ENCODE measurements around the gene SZT2. TPM values are rescaled to one million over a fixed set of nuclear protein-coding genes. Genes with fewer than 3 reads are reported as not detected.

SZT2 gene
- total and polyA plus RNA-seq, 2 donors (not counting 1 experiment from before 2014, with no cell fraction given) = 7.1 to 26.9 TPM

DNA sequence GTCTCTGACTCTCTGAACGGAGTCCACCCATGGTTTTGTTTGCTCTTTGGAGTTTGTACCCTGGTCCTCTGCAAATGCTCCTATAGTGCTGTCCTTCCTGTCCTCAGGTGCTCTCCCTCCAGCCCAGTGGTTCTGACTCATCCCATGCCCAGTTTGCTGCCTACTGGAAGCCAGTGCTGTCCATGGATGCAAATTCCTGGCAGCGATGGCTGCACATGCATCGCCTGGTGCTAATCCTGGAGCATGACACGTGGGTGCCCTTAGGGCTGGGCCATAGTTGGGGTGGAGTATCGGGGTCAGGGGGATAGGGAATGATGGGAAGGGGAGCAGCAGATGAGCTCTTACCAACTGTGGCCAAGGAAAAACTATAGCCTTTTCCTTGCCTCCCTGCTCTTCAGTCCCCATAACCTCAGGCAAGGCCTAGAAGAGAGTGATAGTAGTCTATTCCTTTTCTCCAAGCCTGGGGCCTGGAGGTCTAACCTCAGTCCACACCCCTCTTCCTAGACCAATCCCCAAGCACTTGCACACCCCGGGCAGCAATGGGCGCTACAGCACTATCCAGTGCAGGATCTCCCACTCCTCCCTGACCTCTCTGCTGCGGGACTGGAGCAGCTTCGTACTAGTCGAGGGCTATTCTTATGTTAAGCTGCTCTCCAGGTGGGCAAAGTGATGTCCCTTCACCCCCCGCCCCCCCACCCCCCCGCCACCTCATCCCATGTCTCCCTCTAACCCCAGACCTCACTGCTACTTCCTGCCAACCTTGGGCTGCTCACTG is 32.5 kb downstream of the SZT2 start:
- Histone ChIP-seq H3K9me3 (ENCODE audit: control insufficient read depth, insufficient read depth, low read depth, low read length) (no peaks in the 10 kb centered on the region), H3K4me1 (ENCODE audit: control insufficient read depth, extremely low read depth, insufficient read depth, low read length) (no peaks in the 10 kb centered on the region), H3K4me2 (ENCODE audit: extremely low read depth, insufficient read depth, low read length) (no peak overlapping the region), H3K27me3 (ENCODE audit: control insufficient read depth, insufficient read depth, low read length) (no peaks in the 10 kb centered on the region), H3K9ac (ENCODE audit: insufficient read depth, low read length) (no peak overlapping the region), H3K36me3 (ENCODE audit: control insufficient read depth, insufficient read depth, low read length) (peaks cover 48% of the 10 kb centered on the region), H4K20me1 (ENCODE audit: control insufficient read depth, extremely low read depth, insufficient read depth, low read length) (no peaks in the 10 kb centered on the region), H3K27ac (ENCODE audit: insufficient read depth, low read length) (no peak overlapping the region), H2AFZ (ENCODE audit: low read length) (no peak overlapping the region), H3K4me3 (replicated peaks in 1 of 4; ENCODE audit: control extremely low read depth in 1 of 4, insufficient read depth in 1 of 4, low read depth in 3 of 4, low read length in 4 of 4) (no peak overlapping the region), H3K79me2 (ENCODE audit: control insufficient read depth, insufficient read depth, low read length) (no peaks in the 10 kb centered on the region)
- no peak for TF ChIP-seq EZH2 (IDR thresholded peaks at IDR 0.05; ENCODE audit: low read length, missing control alignments)
- TF ChIP-seq, protein P1, sequence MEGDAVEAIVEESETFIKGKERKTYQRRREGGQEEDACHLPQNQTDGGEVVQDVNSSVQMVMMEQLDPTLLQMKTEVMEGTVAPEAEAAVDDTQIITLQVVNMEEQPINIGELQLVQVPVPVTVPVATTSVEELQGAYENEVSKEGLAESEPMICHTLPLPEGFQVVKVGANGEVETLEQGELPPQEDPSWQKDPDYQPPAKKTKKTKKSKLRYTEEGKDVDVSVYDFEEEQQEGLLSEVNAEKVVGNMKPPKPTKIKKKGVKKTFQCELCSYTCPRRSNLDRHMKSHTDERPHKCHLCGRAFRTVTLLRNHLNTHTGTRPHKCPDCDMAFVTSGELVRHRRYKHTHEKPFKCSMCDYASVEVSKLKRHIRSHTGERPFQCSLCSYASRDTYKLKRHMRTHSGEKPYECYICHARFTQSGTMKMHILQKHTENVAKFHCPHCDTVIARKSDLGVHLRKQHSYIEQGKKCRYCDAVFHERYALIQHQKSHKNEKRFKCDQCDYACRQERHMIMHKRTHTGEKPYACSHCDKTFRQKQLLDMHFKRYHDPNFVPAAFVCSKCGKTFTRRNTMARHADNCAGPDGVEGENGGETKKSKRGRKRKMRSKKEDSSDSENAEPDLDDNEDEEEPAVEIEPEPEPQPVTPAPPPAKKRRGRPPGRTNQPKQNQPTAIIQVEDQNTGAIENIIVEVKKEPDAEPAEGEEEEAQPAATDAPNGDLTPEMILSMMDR (conservative IDR thresholded peaks at IDR 0.05 in 1 of 2, IDR thresholded peaks at IDR 0.05 in 1 of 2; ENCODE audit: low read depth in 1 of 2, low read length in 2 of 2) = no peak
- no peak for DNase-seq (ENCODE audit: low read depth in 2 of 2)

DNA sequence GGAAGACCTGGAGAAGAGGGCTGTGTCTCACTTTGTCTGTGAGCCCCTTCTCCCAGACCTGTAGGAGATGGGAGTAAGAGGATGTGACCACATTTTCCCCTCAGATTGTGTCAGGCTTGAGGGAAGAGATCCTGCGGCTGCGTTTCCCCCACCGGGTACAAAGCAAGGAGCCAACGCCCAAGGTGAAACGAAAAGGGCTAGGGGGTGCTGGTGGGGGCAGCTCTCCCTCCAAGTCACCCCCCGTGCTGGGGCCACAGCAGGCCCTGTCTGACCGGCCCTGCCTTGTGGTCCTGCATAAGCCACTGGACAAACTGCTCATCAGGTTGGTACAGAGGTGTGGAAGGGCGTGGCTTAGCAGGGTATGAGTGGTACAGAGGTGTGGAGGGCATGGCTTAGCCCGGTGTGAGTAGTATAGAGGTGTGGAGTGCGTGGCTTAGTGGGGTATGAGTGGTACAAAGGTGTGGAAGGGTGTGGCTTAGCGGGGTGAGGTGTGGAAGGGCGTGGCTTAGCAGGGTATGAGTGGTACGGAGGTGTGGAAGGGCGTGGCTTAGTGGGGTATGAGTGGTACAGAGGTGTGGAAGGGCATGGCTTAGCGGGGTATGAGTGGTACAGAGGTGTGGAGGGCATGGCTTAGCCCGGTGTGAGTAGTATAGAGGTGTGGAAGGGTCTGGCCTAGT is 33.4 kb downstream of the SZT2 start:
- Histone ChIP-seq H3K27ac (ENCODE audit: insufficient read depth, low read length) (no peak overlapping the region), H3K9me3 (ENCODE audit: control insufficient read depth, insufficient read depth, low read depth, low read length) (no peaks in the 10 kb centered on the region), H2AFZ (ENCODE audit: low read length) (no peak overlapping the region), H3K36me3 (ENCODE audit: control insufficient read depth, insufficient read depth, low read length) (peaks cover 56% of the 10 kb centered on the region), H3K4me1 (ENCODE audit: control insufficient read depth, extremely low read depth, insufficient read depth, low read length) (no peaks in the 10 kb centered on the region), H4K20me1 (ENCODE audit: control insufficient read depth, extremely low read depth, insufficient read depth, low read length) (no peaks in the 10 kb centered on the region), H3K4me3 (replicated peaks in 1 of 4; ENCODE audit: control extremely low read depth in 1 of 4, insufficient read depth in 1 of 4, low read depth in 3 of 4, low read length in 4 of 4) (no peak overlapping the region), H3K4me2 (ENCODE audit: extremely low read depth, insufficient read depth, low read length) (no peak overlapping the region), H3K27me3 (ENCODE audit: control insufficient read depth, insufficient read depth, low read length) (no peaks in the 10 kb centered on the region), H3K9ac (ENCODE audit: insufficient read depth, low read length) (no peak overlapping the region), H3K79me2 (ENCODE audit: control insufficient read depth, insufficient read depth, low read length) (no peaks in the 10 kb centered on the region)
- TF ChIP-seq, protein P1 (conservative IDR thresholded peaks at IDR 0.05 in 1 of 2, IDR thresholded peaks at IDR 0.05 in 1 of 2; ENCODE audit: low read depth in 1 of 2, low read length in 2 of 2) = no peak
- no peak for TF ChIP-seq EZH2 (IDR thresholded peaks at IDR 0.05; ENCODE audit: low read length, missing control alignments)
- DNase-seq (ENCODE audit: low read depth in 2 of 2) = no peak

DNA sequence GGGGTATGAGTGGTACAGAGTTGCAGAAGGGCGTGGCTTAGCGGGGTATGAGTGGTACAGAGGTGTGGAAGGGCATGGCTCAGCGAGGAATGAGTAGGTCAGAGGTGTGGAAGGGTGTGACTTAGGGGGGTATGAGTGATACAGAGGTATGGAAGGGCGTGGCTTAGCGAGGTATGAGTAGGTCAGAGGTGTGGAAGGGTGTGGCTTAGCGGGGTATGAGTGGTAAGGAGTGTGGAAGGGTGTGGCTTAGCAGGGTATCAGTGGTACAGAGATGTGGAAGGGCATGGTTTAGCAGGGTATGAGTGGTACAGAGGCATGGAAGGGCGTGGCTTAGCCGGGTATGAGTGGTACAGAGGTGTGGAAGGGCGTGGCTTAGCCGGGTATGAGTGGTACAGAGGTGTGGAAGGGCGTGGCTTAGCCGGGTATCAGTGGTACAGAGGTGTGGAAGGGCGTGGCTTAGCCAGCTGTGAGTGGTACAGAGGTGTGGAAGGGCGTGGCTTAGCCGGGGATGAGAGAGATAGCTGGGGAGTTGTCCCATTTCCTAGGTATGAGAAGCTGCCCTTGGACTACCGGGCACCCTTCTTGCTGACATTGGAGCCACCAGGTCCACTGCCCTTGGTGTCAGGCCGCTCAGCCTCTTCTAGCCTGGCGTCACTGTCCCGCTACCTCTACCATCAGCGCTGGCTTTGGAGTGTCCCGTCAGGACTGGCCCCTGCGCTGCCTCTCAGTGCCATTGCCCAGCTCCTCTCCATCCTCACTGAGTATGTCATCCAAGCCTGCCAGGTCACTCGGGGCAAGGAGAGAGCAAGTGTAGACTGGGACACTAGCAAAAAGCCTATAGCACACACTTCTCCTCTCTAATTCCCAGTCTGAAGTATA is 34.2 kb downstream of the SZT2 start:
- Histone ChIP-seq H3K9me3 (ENCODE audit: control insufficient read depth, insufficient read depth, low read depth, low read length) (no peaks in the 10 kb centered on the region), H3K4me2 (ENCODE audit: extremely low read depth, insufficient read depth, low read length) (no peak overlapping the region), H3K27ac (ENCODE audit: insufficient read depth, low read length) (no peak overlapping the region), H3K79me2 (ENCODE audit: control insufficient read depth, insufficient read depth, low read length) (no peaks in the 10 kb centered on the region), H3K36me3 (ENCODE audit: control insufficient read depth, insufficient read depth, low read length) (peaks cover 59% of the 10 kb centered on the region), H2AFZ (ENCODE audit: low read length) (no peak overlapping the region), H3K27me3 (ENCODE audit: control insufficient read depth, insufficient read depth, low read length) (no peaks in the 10 kb centered on the region), H3K9ac (ENCODE audit: insufficient read depth, low read length) (no peak overlapping the region), H3K4me3 (replicated peaks in 1 of 4; ENCODE audit: control extremely low read depth in 1 of 4, insufficient read depth in 1 of 4, low read depth in 3 of 4, low read length in 4 of 4) (no peak overlapping the region), H3K4me1 (ENCODE audit: control insufficient read depth, extremely low read depth, insufficient read depth, low read length) (no peaks in the 10 kb centered on the region), H4K20me1 (ENCODE audit: control insufficient read depth, extremely low read depth, insufficient read depth, low read length) (no peaks in the 10 kb centered on the region)
- no peak for DNase-seq (ENCODE audit: low read depth in 2 of 2)
- TF ChIP-seq, protein P1 (conservative IDR thresholded peaks at IDR 0.05 in 1 of 2, IDR thresholded peaks at IDR 0.05 in 1 of 2; ENCODE audit: low read depth in 1 of 2, low read length in 2 of 2) = no peak
- TF ChIP-seq EZH2 (IDR thresholded peaks at IDR 0.05; ENCODE audit: low read length, missing control alignments) = no peak
